ENCODE data around the gene GHR.

Gene GHR

DNA sequence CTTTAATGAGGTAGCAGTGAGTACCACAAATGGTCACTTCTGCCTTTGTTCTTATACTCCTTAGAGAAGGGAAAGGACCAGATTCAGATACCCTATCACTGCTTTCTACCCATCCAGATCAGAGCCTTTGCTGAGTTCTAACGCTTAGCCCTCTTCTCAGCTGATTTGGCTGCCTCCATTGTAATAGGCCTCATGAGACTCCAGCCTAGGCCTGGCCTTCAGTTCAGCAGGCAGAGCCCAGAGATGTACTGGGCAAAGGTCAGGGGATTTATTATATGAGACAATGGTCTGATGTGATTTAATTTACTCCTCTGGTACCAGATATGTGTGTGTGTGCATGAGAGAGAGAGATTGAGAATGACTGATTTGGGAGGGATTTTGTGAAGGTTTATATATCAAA is 124.7 kb downstream of the GHR start:
- H3K9me3 ChIP-seq (ENCODE audit: control insufficient read depth, insufficient read depth, low read depth, low read length) = no peaks in the 10 kb centered on the region
- H3K4me3 ChIP-seq (ENCODE audit: low read depth, low read length) = no peak overlapping the region
- TF ChIP-seq, protein P1, sequence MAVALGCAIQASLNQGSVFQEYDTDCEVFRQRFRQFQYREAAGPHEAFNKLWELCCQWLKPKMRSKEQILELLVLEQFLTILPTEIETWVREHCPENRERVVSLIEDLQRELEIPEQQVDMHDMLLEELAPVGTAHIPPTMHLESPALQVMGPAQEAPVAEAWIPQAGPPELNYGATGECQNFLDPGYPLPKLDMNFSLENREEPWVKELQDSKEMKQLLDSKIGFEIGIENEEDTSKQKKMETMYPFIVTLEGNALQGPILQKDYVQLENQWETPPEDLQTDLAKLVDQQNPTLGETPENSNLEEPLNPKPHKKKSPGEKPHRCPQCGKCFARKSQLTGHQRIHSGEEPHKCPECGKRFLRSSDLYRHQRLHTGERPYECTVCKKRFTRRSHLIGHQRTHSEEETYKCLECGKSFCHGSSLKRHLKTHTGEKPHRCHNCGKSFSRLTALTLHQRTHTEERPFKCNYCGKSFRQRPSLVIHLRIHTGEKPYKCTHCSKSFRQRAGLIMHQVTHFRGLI (tag by site-specific recombination; IDR thresholded peaks at IDR 0.05) = no peak
- TF ChIP-seq YY1 (tag by site-specific recombination; IDR thresholded peaks at IDR 0.05) (no peak), ZNF558 (tag by site-specific recombination; IDR thresholded peaks at IDR 0.05) (no peak), ZNF274 (IDR thresholded peaks at IDR 0.05; ENCODE audit: low read length) (no peak), ZNF274 (tag by site-specific recombination; IDR thresholded peaks at IDR 0.05; ENCODE audit: borderline replicate concordance) (no peak)
- ChIA-PET POLR2A (no interaction called here), CTCF (no interaction called here)
- H3K36me3 ChIP-seq (ENCODE audit: control insufficient read depth in 2 of 2, insufficient read depth in 1 of 2, low read length in 2 of 2) = no peaks in the 10 kb centered on the region
- H3K4me1 ChIP-seq (ENCODE audit: control insufficient read depth, insufficient read depth, low read length) = no peaks in the 10 kb centered on the region
- H3K27ac ChIP-seq (ENCODE audit: extremely low read depth, low read depth, low read length) = no peak overlapping the region

DNA sequence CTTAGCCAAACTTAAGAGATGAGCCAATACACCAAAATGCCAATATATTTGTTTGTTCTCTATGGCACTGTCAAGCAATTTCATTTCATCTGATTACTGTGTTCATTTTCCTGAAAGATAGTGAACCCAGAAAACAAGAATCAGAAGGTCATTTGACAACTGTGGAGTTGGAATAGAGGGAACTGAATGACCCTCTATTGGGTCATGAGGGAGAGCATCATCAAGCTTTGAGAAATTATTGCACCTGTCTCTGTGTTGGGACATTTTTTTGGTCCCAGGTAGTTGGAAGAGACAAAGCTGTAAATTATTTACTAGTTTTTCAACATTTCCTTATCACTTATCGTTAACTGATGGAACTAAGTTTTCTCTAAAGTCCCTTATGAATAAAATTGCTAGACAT is 129.4 kb downstream of the GHR start:
- no peak overlapping the region for H3K27ac ChIP-seq (ENCODE audit: extremely low read depth, low read depth, low read length)
- H3K4me3 ChIP-seq (ENCODE audit: low read depth, low read length) = no peak overlapping the region
- H3K4me1 ChIP-seq (ENCODE audit: control insufficient read depth, insufficient read depth, low read length) = no peaks in the 10 kb centered on the region
- POLR2A ChIA-PET = no interaction called here
- CTCF ChIA-PET = no interaction called here
- H3K9me3 ChIP-seq (ENCODE audit: control insufficient read depth, insufficient read depth, low read depth, low read length) = no peaks in the 10 kb centered on the region
- H3K36me3 ChIP-seq (ENCODE audit: control insufficient read depth in 2 of 2, insufficient read depth in 1 of 2, low read length in 2 of 2) = no peaks in the 10 kb centered on the region
- TF ChIP-seq, protein P2, sequence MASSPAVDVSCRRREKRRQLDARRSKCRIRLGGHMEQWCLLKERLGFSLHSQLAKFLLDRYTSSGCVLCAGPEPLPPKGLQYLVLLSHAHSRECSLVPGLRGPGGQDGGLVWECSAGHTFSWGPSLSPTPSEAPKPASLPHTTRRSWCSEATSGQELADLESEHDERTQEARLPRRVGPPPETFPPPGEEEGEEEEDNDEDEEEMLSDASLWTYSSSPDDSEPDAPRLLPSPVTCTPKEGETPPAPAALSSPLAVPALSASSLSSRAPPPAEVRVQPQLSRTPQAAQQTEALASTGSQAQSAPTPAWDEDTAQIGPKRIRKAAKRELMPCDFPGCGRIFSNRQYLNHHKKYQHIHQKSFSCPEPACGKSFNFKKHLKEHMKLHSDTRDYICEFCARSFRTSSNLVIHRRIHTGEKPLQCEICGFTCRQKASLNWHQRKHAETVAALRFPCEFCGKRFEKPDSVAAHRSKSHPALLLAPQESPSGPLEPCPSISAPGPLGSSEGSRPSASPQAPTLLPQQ (tag by site-specific recombination; IDR thresholded peaks at IDR 0.05) = no peak
- TF ChIP-seq ZXDB (tag by site-specific recombination; IDR thresholded peaks at IDR 0.05) (no peak), ZNF624 (tag by site-specific recombination; IDR thresholded peaks at IDR 0.05) (no peak), ZNF658 (tag by site-specific recombination; IDR thresholded peaks at IDR 0.05) (no peak), ZNF670 (tag by site-specific recombination; IDR thresholded peaks at IDR 0.05; ENCODE audit: low read depth) (no peak), GLIS2 (tag by site-specific recombination; IDR thresholded peaks at IDR 0.05) (no peak), ZNF473 (tag by site-specific recombination; IDR thresholded peaks at IDR 0.05) (no peak), ZNF423 (tag by site-specific recombination; IDR thresholded peaks at IDR 0.05) (no peak), ZNF169 (tag by site-specific recombination; IDR thresholded peaks at IDR 0.05) (no peak), ZNF416 (tag by site-specific recombination; IDR thresholded peaks at IDR 0.05) (no peak), ZNF561 (tag by site-specific recombination; IDR thresholded peaks at IDR 0.05; ENCODE audit: borderline replicate concordance) (no peak), ZNF664 (tag by site-specific recombination; IDR thresholded peaks at IDR 0.05) (no peak), ZFP41 (tag by site-specific recombination; IDR thresholded peaks at IDR 0.05; ENCODE audit: borderline replicate concordance) (no peak), ZNF701 (tag by site-specific recombination; IDR thresholded peaks at IDR 0.05) (no peak), ZNF274 (IDR thresholded peaks at IDR 0.05; ENCODE audit: low read length) (no peak), ZNF274 (tag by site-specific recombination; IDR thresholded peaks at IDR 0.05; ENCODE audit: borderline replicate concordance) (no peak), ZNF530 (tag by site-specific recombination; IDR thresholded peaks at IDR 0.05; ENCODE audit: low read depth) (no peak)
- TF ChIP-seq, protein P1 (tag by site-specific recombination; IDR thresholded peaks at IDR 0.05) = no peak

DNA sequence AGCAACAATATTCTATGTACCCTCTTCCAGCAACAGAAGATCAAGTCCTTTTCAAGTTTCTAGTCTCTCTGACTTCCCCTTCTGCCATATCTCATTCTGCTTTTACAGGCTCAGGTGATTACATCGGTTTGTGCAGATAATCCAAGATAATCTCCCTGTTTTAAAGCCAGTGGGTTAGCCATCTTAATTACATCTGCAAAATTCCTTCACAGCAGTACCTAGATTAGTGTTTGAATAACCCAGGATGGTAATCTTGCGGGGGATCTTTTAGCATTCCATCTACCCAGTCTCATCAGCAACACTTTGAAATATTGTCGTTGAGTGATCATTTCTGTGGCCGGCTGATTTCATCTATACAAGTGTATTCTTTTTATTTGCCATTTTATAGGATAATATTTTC is 130.2 kb downstream of the GHR start:
- no peaks in the 10 kb centered on the region for H3K36me3 ChIP-seq (ENCODE audit: control insufficient read depth in 2 of 2, insufficient read depth in 1 of 2, low read length in 2 of 2)
- H3K4me1 ChIP-seq (ENCODE audit: control insufficient read depth, insufficient read depth, low read length) = no peaks in the 10 kb centered on the region
- no peak overlapping the region for H3K27ac ChIP-seq (ENCODE audit: extremely low read depth, low read depth, low read length)
- no peaks in the 10 kb centered on the region for H3K9me3 ChIP-seq (ENCODE audit: control insufficient read depth, insufficient read depth, low read depth, low read length)
- POLR2A ChIA-PET = no interaction called here
- CTCF ChIA-PET = no interaction called here
- no peak overlapping the region for H3K4me3 ChIP-seq (ENCODE audit: low read depth, low read length)
- TF ChIP-seq ZBTB1 (tag by site-specific recombination; IDR thresholded peaks at IDR 0.05) (no peak), ZNF629 (tag by site-specific recombination; IDR thresholded peaks at IDR 0.05) (no peak), IKZF3 (tag by site-specific recombination; IDR thresholded peaks at IDR 0.05) (no peak), OVOL3 (tag by site-specific recombination; IDR thresholded peaks at IDR 0.05) (no peak), ZNF175 (tag by site-specific recombination; IDR thresholded peaks at IDR 0.05) (no peak), ZNF133 (tag by site-specific recombination; IDR thresholded peaks at IDR 0.05) (no peak)
- TF ChIP-seq, protein P3, sequence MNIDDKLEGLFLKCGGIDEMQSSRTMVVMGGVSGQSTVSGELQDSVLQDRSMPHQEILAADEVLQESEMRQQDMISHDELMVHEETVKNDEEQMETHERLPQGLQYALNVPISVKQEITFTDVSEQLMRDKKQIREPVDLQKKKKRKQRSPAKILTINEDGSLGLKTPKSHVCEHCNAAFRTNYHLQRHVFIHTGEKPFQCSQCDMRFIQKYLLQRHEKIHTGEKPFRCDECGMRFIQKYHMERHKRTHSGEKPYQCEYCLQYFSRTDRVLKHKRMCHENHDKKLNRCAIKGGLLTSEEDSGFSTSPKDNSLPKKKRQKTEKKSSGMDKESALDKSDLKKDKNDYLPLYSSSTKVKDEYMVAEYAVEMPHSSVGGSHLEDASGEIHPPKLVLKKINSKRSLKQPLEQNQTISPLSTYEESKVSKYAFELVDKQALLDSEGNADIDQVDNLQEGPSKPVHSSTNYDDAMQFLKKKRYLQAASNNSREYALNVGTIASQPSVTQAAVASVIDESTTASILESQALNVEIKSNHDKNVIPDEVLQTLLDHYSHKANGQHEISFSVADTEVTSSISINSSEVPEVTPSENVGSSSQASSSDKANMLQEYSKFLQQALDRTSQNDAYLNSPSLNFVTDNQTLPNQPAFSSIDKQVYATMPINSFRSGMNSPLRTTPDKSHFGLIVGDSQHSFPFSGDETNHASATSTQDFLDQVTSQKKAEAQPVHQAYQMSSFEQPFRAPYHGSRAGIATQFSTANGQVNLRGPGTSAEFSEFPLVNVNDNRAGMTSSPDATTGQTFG (tag by site-specific recombination; IDR thresholded peaks at IDR 0.05; ENCODE audit: borderline replicate concordance) = no peak
